Brain microvascular endothelial cell (primary cell): ENCODE results near the gene CPTP.
"Not testable (repeated sequence)": the region's sequence is repeated elsewhere in the genome, so short reads cannot be mapped to it uniquely, and the experiment has no call there.

Experiments used
- DNase-seq: peaks from one replicate; pipeline ENCODE4 v3.0.0-alpha.2; 2020
- H3K27ac ChIP-seq: fragments of 250-450 bp; sonication (Bioruptor Pico); 2 replicates; pipeline ENCODE4 v1.5.1; 2020; ENCODE audit warnings: mild to moderate bottlenecking, moderate library complexity
- H3K27me3 ChIP-seq: fragments of 250-450 bp; sonication (Bioruptor Pico); replicated peaks from 2 replicates; pipeline ENCODE4 v1.5.1; 2020; ENCODE audit warnings: mild to moderate bottlenecking
- H3K36me3 ChIP-seq: fragments of 250-450 bp; sonication (Bioruptor Pico); replicated peaks from 2 replicates; pipeline ENCODE4 v1.5.1; 2020; ENCODE audit warnings: mild to moderate bottlenecking
- H3K4me3 ChIP-seq: 2 replicates; pipeline ENCODE4 v1.5.1; 2011; ENCODE audit warnings: low read depth, mild to moderate bottlenecking, control low read depth, low read length, moderate library complexity
- CTCF ChIP-seq: IDR thresholded peaks from 2 replicates; pipeline ENCODE4 v1.5.1; 2011; ENCODE audit warnings: low read depth, mild to moderate bottlenecking, moderate library complexity, low read length, control low read depth, inconsistent platforms; ENCODE audit errors: missing control alignments
- in situ Hi-C: cut with HindIII; loops from 2 replicates; pipeline ENCODE4 v1.10.0; 2017; ENCODE audit warnings: low sequenced_read_pairs, low pct_ligation_motif_present

Gene CPTP

DNA sequence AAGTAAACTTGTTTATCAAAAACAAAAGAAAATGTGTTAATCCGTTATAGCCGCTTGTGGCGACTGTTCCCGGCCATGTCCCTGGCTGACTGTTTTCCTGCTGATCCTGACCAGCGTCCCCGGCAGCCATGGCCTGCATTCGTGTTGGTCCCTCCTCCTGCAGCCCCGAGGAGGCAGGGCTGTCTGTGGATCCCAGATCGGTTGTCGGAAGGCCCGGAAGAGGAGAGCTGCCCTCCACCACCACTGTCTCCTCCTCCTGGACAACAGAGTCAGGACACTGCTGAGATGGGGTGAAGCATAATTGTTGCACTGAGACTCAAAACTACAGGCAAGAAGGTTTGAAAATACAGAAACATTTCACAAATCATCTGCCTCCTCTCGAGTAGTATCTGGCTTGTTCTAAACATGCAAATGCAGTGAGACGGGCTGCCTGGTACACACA is 37.4 kb downstream of the CPTP start:
- Histone ChIP-seq H3K36me3 (no peaks in the 10 kb centered on the region), H3K4me3 (no peak overlapping the region), H3K27ac (peak overlapping the region; percentile 17), H3K27me3 (no peaks in the 10 kb centered on the region)
- TF ChIP-seq CTCF: peak; percentile 54
- in situ Hi-C loops: no loop called here
- peak; percentile 77 for DNase-seq

DNA sequence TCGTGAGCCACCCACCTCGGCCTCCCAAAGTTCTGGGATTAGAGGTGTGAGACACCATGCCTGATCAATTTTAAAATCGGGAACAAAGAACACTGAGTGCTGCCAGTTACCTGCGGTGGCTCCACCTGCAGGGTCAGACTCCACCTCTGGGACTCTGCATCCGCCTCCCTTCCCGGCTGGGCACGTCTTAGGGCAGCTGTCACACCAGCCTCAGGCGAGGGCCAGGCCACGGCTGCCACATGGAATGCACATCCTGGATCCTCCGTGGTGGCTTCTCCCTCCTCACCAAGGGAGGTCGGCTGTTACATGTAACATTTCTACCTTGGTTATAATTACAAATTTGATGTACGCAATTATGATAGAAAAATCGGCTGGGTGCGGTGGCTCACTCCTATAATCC is 39.7 kb downstream of the CPTP start:
- H3K4me3 ChIP-seq: no peak overlapping the region
- no peaks in the 10 kb centered on the region for H3K36me3 ChIP-seq
- H3K27me3 ChIP-seq: no peaks in the 10 kb centered on the region
- in situ Hi-C loops: no loop called here
- TF ChIP-seq CTCF: no peak
- DNase-seq: no peak
- H3K27ac ChIP-seq: no peak overlapping the region

DNA sequence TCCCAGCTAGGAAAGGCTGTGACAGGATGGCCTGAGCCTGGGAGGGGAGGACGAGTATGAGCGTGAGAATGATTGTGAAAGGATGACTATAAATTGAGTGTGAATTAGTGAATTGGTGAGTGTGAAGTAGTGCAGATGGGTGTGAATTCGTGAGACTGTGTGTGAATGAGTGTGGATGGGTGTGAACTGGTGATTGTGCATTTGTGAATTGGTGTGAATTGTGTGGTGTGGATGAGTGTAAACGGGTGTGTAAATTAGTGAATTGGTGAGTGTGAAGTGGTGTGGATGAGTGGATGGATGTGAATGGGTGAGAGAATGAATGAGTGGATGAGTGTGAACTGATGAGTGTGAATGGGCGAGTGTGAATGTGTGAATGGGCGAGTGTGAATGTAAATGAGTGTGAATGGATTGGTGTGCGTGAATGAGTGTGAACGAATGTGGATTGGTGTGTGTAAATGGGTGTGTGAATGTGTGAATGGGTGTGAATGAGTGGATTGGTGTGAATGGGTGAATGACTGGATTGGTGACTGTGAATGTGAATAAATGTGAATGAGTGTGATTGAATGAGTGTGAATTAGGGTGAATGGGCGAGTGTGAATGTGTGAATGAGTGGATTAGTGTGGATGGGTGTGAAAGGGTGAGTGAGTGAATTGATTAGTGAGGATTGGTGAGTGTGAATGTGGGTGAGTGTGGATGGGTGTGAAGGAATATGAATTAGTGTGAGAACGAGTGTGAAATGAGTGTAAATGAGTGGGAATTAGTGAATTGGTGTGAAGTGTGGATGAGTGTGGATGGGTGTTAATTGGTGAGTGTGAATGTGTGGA is 41.5 kb downstream of the CPTP start:
- Histone ChIP-seq H3K36me3 (no peaks in the 10 kb centered on the region), H3K4me3 (no peak overlapping the region), H3K27ac (no peak overlapping the region), H3K27me3 (no peaks in the 10 kb centered on the region)
- TF ChIP-seq CTCF: no peak
- DNase-seq: no peak
- in situ Hi-C loops: no loop called here

GRCh38 chr1:1366699-1367066 is 42.1 kb downstream of the CPTP start:
- H3K36me3 ChIP-seq: no peaks in the 10 kb centered on the region
- H3K27me3 ChIP-seq: no peaks in the 10 kb centered on the region
- no peak overlapping the region for H3K27ac ChIP-seq
- TF ChIP-seq CTCF: no peak
- in situ Hi-C loops: no loop called here
- H3K4me3 ChIP-seq: no peak overlapping the region
- no peak for DNase-seq

DNA sequence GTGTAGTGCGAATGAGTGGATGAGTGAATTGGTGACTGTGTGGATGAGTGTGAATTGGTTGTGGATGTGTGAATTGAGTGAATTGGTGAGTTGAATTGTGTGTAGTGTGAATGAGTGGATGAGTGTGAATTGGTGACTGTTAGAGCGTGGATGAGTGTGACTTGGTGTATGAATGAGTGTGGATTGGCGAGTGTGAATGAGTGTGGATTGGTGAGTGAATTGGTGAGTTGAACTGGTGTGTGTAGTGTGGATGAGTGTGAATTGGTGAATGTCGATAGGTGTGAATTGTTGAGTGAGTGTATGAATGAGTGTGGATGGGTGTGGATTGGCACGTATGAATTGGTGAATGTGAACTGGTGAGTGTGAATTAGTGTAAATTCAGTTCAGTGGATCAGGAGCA is 42.7 kb downstream of the CPTP start:
- Histone ChIP-seq H3K27me3 (no peaks in the 10 kb centered on the region), H3K27ac (no peak overlapping the region), H3K36me3 (no peaks in the 10 kb centered on the region), H3K4me3 (no peak overlapping the region)
- in situ Hi-C loops: no loop called here
- DNase-seq: no peak
- TF ChIP-seq CTCF: no peak

GRCh38 chr1:1370094-1370493 is 45.5 kb downstream of the CPTP start:
- in situ Hi-C loops: not testable (repeated sequence)

More at GRCh38 chr1:1370094-1370493, 45.5 kb downstream of the CPTP start:
- DNase-seq, H3K27me3 ChIP-seq, H3K27ac ChIP-seq, H3K4me3 ChIP-seq: not testable (repeated sequence)
- H3K36me3 ChIP-seq: peaks cover 11% of the 10 kb centered on the region
